HG02571 (cell line): ENCODE data around the gene SERINC4.
"Not testable (repeated sequence)": the region's sequence is repeated elsewhere in the genome, so short reads cannot be mapped to it uniquely, and the experiment has no call there.

ENCODE experiments used
- ATAC-seq: cut with Tn5 transposase; IDR thresholded peaks from one replicate; pipeline ENCODE4 v1.9.1; 2021; ENCODE audit warnings: mild to moderate bottlenecking, moderate library complexity; ENCODE audit not compliant: unreplicated experiment

SERINC4 gene

DNA sequence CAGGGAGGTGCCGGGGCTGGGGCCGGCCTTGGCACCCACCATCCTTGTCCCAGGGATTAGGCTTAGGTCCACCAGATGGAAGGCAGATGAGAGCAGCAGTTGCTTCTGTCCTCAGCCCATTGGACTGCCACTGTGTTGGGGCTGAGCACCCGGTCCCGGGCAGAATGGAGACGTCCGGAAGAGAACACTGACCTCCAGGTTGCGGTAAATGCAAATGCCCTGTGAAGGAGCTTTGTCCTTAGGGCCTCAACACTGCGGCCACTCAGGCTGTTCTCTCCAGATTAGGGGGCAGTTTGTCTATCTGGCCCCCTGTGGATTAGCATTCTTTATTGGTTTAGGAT, at the start of gene SERINC4:
Gene SERINC4, minus strand, starts transcription at position 276 of the 341 bp plus-strand sequence. Its CDS starts 234 bp downstream, at position 42.
- ATAC-seq = no peak

DNA sequence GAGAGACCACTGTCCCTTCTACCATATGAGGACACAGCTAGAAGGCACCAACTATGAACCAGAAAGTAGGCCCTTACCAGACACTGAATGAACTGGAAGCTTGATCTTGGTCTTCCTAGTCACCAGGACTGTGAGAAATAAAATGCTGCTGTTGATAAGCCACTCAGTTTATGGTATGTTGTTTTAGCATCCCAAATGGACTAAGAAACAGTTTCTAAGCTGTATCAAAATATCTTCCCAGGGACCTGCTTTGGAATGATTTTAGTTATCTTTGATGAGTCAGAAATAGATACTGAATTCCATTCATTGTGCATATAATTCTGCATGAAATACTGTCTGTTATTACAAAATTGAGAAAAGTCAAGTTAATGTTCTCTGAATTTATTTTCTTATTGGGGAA, 45.4 kb upstream of the SERINC4 start:
- no peak for ATAC-seq

DNA sequence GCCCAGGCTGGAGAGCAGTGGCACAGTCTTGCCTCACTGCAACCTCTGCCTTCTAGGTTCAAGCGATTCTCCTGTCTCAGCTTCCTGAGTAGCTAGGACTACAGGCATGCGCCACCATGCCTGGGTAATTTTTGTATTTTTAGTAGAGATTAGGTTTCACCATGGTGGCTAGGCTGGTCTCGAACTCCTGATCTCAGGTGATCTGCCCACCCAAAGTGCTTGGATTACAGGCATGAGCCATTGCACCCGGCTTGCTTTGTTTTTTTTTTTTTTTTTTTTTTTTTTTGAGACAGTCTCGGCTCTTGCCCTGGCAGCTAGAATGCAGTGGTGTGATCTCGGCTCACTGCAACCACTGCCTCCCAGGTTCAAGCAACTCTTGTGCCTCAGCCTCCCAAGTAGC, 32.5 kb upstream of the SERINC4 start:
- ATAC-seq = not testable (repeated sequence)

DNA sequence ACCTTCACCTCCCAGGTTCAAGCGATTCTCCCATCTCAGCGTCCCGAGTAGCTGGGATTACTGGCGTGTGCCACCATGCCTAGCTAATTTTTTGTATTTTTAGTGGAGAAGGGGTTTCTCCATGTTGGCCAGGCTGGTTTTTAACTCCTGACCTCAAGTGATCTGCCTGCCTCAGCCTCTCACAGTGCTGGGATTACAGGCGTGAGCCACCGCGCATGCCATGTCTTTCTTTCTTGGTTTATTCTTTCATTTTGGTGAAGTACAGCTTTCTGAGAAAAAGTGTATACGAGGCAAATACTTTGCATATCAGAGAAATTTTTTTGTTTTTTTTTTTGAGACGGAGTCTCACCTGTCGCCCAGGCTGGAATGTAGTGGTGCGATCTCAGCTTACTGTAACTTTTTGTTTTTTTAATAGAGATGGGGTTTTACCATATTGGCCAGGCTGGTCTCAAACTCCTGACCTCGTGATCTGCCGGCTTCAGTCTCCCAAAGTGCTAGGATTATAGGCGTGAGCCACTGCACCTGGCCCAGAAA, 31.6 kb upstream of the SERINC4 start:
- not testable (repeated sequence) for ATAC-seq

DNA sequence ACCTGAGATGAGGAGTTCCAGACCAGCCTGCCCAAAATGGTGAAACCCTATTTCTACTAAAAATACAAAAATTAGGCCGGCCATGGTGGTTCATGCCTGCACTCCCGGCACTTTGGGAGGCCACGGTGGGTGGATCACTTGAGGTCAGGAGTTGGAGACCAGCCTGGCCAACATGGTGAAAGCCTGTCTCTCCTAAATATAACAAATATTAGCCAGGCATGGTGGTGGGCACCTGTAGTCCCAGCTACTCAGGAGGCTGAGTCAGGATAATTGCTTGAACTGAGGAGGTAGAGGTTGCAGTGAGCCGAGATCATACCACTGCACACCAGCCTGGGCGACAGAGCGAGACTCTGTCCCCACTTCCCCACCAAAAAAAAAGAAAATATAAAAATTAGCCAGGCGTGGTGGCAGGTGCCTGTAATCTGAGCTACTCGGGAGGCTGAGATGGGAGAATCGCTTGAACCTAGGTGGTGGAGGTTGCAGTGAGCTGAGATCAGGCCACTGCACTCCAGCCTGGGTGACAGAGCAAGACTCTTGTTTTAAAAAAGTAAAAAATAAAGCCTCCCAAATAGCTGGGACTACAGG, 30.8 kb upstream of the SERINC4 start:
- ATAC-seq = not testable (repeated sequence)

DNA sequence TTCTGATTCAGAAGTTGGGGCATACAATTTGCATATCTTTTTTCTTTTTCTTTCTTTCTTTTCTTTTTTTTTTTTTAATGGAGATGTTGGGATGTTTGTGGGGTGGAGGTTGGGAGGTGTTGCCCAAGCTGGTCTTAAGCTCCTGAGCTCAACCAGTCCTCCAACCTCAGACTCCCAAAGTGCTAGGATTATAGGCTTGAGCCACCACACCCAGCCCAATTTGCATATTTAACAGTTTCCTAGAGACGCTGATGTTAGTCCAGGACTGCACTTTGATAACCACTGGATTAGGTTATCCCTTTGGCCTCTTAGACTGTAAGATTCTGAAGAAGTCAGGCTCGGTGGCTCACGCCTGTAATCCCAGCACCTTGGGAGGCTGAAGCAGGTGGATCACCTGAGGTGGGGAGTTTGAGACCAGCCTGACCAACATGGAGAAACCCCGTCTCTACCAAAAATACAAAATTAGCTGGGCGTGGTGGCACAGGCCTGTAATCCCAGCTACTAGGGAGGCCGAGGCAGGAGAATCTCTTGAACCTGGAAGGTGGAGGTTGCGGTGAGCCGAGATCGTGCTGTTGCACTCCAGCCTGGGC, 30.0 kb upstream of the SERINC4 start:
- ATAC-seq = not testable (repeated sequence)

GRCh38 chr15:43828061-43828657, 28.1 kb upstream of the SERINC4 start:
- no peak for ATAC-seq

DNA sequence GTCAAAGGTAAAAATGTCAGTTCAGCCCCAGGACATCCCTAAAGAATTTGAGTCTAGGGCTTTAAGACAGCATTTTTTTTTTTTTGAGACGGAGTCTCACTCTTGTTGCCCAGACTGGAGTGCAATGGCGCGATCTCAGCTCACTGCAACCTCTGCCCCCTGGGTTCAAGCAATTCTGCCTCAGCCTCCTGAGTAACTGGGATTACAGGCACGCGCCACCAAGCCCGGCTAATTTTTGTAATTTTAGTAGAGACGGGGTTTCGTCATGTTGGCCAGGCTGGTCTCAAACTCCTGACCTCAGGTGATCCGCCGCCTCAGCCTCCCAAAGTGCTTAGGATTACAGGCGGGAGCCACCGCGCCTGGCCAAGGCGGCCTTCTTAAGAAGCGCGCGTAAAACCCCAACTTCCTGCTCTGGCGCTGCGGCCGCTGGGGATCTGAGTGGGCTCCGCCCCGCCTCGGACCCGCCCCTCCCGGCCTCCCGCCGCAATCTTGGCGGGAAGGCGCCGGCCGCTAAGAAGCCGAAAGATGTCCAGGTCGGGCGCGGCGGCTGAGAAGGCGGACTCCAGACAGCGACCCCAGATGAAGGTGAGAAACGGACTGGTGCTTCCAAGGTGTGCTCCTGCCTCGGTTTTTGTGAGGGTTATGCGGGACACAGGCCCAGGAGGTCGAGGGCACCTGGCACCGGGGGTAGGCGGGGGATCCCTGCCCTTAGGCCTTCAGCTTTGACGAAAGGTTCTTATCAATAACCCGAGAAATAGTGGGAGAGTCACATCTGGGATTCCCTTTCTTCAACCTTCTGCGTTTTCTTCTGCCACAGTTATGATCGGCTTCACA, 26.7 kb upstream of the SERINC4 start, which contains the start of gene WDR76:
Gene WDR76, plus strand, starts transcription at position 495 of the 834 bp plus-strand sequence. Its CDS starts 31 bp downstream, at position 526.
- ATAC-seq = peak; percentile 59

DNA sequence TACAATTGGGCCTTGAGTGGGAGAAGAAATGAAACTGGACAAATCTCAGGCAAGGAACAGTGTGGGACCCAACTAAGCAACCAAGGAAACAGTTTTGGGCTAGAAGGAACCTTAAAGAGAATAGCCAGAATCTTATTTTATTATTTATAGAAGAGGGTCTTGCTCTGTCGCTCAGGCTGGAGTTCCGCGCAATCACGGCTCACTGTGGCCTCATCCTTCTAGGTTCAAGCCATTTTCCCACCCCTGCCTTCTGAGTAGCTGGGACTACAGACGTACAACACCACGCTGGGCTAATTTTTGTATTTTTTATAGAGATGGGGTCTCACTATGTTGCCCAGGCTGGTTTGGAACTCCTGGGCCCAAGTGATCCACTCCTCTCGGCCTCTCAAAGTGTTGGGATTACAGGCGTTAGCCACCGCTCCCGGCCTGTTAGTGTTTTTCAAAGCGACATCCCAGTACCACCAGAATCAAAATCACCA, 26.0 kb upstream of the SERINC4 start:
- ATAC-seq = no peak

GRCh38 chr15:43825305-43825704, 25.3 kb upstream of the SERINC4 start:
- ATAC-seq = not testable (repeated sequence)

- peak; percentile 75 for ATAC-seq
Observed at GRCh38 chr15:43824302-43825246, 24.6 kb upstream of the SERINC4 start, which contains the start of gene MFAP1. MFAP1 (minus strand) TSS chr15:43824690; CDS start chr15:43824569, 121 bp downstream.

DNA sequence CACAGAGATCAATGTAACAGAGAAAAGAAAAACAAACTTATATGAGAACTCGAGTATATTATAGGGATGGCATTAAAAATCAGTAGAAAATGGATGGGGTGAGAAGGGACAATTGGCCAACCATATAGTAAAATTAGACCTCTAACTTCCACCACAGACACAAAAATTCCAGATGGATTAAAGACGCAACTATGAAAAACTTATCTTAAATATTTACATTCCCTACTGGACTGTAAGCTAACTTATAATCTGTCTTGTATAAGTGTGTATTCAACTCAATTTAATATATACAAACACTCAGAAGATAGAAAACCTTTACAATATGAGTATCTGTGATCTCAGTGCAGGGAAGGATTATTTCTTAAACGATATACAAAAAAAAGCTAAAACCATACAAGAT, 21.5 kb upstream of the SERINC4 start:
- ATAC-seq = no peak

DNA sequence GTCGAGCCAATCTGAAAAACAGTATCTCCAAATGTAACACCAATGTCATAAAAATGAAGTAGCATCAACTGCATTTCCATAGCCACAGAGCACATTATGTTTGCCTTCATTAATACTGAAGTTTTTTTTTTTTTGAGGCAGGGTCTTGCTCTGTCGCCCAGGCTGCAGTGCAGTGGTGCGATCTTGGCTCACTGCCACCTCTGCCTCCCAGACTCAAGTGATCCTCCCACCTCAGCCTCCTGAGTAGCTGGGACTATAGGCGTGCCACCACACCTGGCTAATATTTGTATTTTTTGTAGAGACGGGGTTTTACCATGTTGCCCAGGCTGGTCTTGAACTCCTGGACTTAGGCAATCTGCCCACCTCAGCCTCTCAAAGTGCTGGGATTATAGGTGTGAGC, 15.0 kb upstream of the SERINC4 start:
- ATAC-seq = not testable (repeated sequence)

GRCh38 chr15:43808960-43809678, 9.1 kb upstream of the SERINC4 start:
- ATAC-seq = no peak

GRCh38 chr15:43808435-43808950, 8.5 kb upstream of the SERINC4 start:
- no peak for ATAC-seq

DNA sequence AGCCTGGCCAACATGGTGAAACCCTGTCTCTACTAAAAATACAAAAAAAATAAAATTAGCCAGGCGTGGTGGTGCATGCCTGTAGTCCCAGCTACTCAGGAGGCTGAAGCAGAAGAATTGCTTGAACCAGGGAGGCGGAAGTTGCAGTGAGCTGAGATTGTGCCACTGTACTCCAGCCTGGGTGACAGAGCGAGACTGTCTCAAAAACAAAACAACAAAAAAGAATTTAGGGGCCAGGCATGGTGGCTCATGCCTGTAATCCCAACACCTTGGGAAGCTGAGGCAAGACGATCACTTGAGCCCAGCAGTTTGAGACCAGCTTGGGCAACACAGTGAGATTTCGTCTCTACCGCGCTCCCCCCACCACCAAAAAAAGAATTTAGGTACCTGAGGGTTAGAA, 2.7 kb upstream of the SERINC4 start:
- not testable (repeated sequence) for ATAC-seq

DNA sequence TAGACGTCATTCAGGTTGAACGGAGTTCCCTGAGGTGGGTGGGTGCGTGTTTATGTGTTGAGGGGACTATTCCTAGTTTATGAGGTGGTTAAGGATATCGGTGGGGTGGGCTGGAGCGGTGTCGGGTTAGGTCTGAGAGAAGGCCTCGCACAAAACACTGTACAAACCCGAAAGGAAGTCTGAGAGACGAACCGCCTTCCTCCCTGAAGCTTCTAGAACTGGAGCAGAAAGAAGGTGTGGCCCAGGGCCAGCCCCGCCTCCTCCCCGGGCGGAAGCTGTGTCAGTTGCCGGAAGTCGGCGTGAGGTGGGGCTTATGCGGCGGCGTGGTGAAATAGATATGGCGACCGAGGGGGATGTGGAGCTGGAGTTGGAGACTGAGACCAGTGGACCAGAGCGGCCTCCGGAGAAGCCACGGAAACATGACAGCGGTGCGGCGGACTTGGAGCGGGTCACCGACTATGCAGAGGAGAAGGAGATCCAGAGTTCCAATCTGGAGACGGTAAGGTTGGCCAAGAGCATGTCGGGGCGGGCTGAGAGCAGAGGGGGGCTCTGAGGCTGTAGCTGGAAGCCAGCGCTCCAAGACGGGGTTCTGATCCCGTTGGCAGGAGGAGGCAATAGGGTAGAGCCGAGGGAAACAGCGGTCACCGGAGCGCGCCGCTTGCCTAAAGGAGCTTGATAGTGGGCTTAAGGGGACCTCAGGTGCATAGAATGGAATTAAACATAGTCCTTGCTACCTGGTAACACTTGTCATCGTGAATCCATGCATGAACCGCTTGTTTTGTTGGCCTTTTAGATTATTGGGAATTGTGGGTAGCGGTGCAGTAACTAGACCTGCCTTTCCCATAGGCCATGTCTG, 494 bp upstream of the SERINC4 start, which contains the start of gene HYPK:
Gene HYPK, plus strand, starts transcription at position 314 of the 856 bp plus-strand sequence. Its CDS starts 24 bp downstream, at position 338.
- ATAC-seq = peak; percentile 86
